HEK293T (cell line): ENCODE results near the gene CUX1.
"Not testable (repeated sequence)": the region's sequence is repeated elsewhere in the genome, so short reads cannot be mapped to it uniquely, and the experiment has no call there.

ENCODE experiments used
- CTCF ChIA-PET: fragments of 350-600 bp; formaldehyde crosslinking; extraction: SDS; loops from one replicate; lab custom pipeline; 2021; ENCODE audit warnings: antibody characterized with exemption, inconsistent platforms; lab: Yijun Ruan, JAX
- POLR2A ChIA-PET: fragments of 350-600 bp; formaldehyde crosslinking; extraction: SDS; loops from one replicate; lab custom pipeline; 2020; ENCODE audit warnings: antibody characterized with exemption, inconsistent platforms; lab: Yijun Ruan, JAX
- DNase-seq: peaks from one replicate; pipeline ENCODE4 v3.0.0; 2012; ENCODE audit warnings: mixed read lengths; ENCODE audit errors: extremely low spot score
- ARNT ChIP-seq: fragments of 450-650 bp; IDR thresholded peaks from 2 replicates; pipeline ENCODE4 v1.6.1; 2017; ENCODE audit warnings: mild to moderate bottlenecking
- BHLHE40 ChIP-seq: fragments of 450-650 bp; IDR thresholded peaks from 2 replicates; pipeline ENCODE4 v1.6.1; 2016; ENCODE audit warnings: mild to moderate bottlenecking, moderate library complexity, borderline replicate concordance
- CTBP1 ChIP-seq: fragments of 450-650 bp; IDR thresholded peaks from 2 replicates; pipeline ENCODE4 v1.6.1; 2016; ENCODE audit warnings: borderline replicate concordance
- ELF4 ChIP-seq: fragments of 450-650 bp; IDR thresholded peaks from 2 replicates; pipeline ENCODE4 v1.6.1; 2017; ENCODE audit warnings: antibody characterized with exemption
- FOXA1 ChIP-seq: fragments of 450-650 bp; IDR thresholded peaks from 2 replicates; pipeline ENCODE4 v1.6.1; 2016; ENCODE audit warnings: mild to moderate bottlenecking
- FOXK2 ChIP-seq: fragments of 450-650 bp; IDR thresholded peaks from 2 replicates; pipeline ENCODE4 v1.6.1; 2016; ENCODE audit warnings: mild to moderate bottlenecking
- FOXM1 ChIP-seq: fragments of 450-650 bp; IDR thresholded peaks from 2 replicates; pipeline ENCODE4 v1.6.1; 2017; ENCODE audit warnings: mild to moderate bottlenecking, borderline replicate concordance
- HDGF ChIP-seq: fragments of 450-650 bp; IDR thresholded peaks from 2 replicates; pipeline ENCODE4 v1.6.1; 2017; ENCODE audit warnings: antibody characterized with exemption, borderline replicate concordance
- L3MBTL2 ChIP-seq: fragments of 450-650 bp; conservative IDR thresholded peaks from 2 replicates; pipeline ENCODE4 v1.6.1; 2016; ENCODE audit warnings: mild to moderate bottlenecking
- LEF1 ChIP-seq: fragments of 450-650 bp; IDR thresholded peaks from 2 replicates; pipeline ENCODE4 v1.6.1; 2017; ENCODE audit warnings: mild to moderate bottlenecking, borderline replicate concordance
- NFRKB ChIP-seq: fragments of 450-650 bp; IDR thresholded peaks from 2 replicates; pipeline ENCODE4 v1.6.1; 2016; ENCODE audit warnings: mild to moderate bottlenecking, moderate library complexity
- PKNOX1 ChIP-seq: fragments of 450-650 bp; IDR thresholded peaks from 2 replicates; pipeline ENCODE4 v1.6.1; 2016
- SP1 ChIP-seq: fragments of 450-650 bp; IDR thresholded peaks from 2 replicates; pipeline ENCODE4 v1.6.1; 2017
- SUZ12 ChIP-seq: fragments of 450-650 bp; IDR thresholded peaks from 2 replicates; pipeline ENCODE4 v1.6.1; 2016; ENCODE audit warnings: mild to moderate bottlenecking
- TARDBP ChIP-seq: fragments of 450-650 bp; IDR thresholded peaks from 2 replicates; pipeline ENCODE4 v1.6.1; 2016
- ZNF384 ChIP-seq: fragments of 450-650 bp; IDR thresholded peaks from 2 replicates; pipeline ENCODE4 v1.6.1; 2016

The CUX1 gene

GRCh38 chr7:101885597-101885955 is 68.2 kb downstream of the CUX1 start:
- POLR2A ChIA-PET = no interaction called here
- no peak for DNase-seq
- CTCF ChIA-PET = no interaction called here
- TF ChIP-seq SUZ12 = no peak
- TF ChIP-seq TARDBP = no peak
- no peak for TF ChIP-seq HDGF
- TF ChIP-seq FOXK2 = no peak

DNA sequence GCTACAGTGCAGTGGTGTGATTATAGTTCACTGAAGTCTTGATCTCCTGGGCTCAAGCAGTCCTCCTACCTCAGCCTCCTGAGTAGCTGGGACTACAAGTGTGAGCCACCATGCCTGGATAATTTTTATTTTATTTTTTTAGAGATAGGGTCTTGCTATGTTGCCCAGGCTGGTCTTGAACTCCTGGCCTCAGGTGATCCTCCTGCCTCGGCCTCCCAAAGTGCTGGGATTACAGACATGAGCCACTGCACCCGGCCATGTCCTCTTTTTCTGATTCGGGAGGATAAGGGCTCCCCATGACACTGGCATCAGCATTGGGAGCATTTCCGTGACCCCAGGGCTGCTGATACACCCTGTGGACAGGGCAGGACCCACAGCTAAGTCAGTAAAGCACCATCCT is 69.9 kb downstream of the CUX1 start:
- DNase-seq, POLR2A ChIA-PET, CTCF ChIA-PET: not testable (repeated sequence)

- CTCF ChIA-PET = interaction anchor here (0.8 to 1.4 kb wide), 2 partner anchors 8 to 10 kb away, joined by 3 read pairs; no protein-coding TSS in a partner anchor
These were observed 71.1 kb downstream of the CUX1 start for GRCh38 chr7:101888564-101888963.

GRCh38 chr7:101890749-101891523 is 73.5 kb downstream of the CUX1 start:
- ChIA-PET CTCF (no interaction called here), POLR2A (no interaction called here)
- DNase-seq = no peak
- no peak for TF ChIP-seq SUZ12
- no peak for TF ChIP-seq FOXK2
- no peak for TF ChIP-seq BHLHE40
- no peak for TF ChIP-seq SP1
- TF ChIP-seq PKNOX1 = no peak
- no peak for TF ChIP-seq ARNT
- no peak for TF ChIP-seq LEF1
- no peak for TF ChIP-seq ELF4
- TF ChIP-seq NFRKB = no peak
- TF ChIP-seq FOXA1 = no peak
- no peak for TF ChIP-seq CTBP1
- no peak for TF ChIP-seq FOXM1
- TF ChIP-seq L3MBTL2 = no peak
- TF ChIP-seq HDGF = no peak
- no peak for TF ChIP-seq TARDBP

More at GRCh38 chr7:101888564-101888963, 71.1 kb downstream of the CUX1 start:
- POLR2A ChIA-PET, DNase-seq: not testable (repeated sequence)

DNA sequence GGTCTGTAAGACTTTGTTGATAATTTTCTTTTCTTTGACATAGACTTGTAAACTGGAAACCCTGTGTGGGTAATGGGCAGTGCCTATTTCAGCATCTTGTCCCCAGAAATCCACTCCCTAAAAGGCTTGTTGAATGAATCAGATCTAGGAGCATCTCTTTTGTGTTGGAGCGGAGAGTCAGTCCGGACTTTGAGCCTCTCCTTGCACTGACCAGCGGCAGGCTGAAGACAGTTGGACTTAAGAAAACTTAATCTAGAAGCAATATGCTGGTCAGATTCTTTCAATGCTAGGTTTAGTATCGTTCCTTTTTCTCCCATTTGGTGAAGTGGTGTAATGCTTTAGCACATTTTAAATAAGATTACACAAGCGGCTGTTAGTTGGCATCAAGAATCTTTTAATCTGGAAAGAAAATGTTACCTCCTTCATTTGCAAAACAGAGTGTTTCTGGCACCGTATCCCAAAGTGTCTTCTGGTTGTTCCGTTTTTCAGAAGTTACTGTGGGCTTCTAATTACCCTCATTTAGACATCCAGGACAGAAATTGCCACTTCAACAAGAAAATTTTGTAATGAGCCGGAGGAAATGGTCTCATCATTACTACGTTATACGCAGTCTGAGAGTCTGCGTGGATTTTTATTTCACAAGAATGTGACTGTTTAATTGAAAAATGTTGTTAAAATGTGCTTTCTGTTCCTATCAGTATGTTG is 74.7 kb downstream of the CUX1 start:
- ChIA-PET CTCF (no interaction called here), POLR2A (no interaction called here)
- TF ChIP-seq ELF4 = no peak
- no peak for TF ChIP-seq SP1
- TF ChIP-seq LEF1 = no peak
- DNase-seq = no peak

GRCh38 chr7:101893341-101894082 is 76.1 kb downstream of the CUX1 start:
- TF ChIP-seq SUZ12 = no peak
- TF ChIP-seq PKNOX1 = peak; percentile 86
- no peak for TF ChIP-seq ELF4
- TF ChIP-seq ZNF384 = no peak
- TF ChIP-seq ARNT = no peak
- TF ChIP-seq SP1 = no peak
- no peak for TF ChIP-seq NFRKB
- TF ChIP-seq FOXM1 = no peak
- peak; percentile 66; the same call in 1 of the 2 replicates for TF ChIP-seq CTBP1
- no peak for TF ChIP-seq LEF1
- TF ChIP-seq TARDBP = no peak
- TF ChIP-seq L3MBTL2 = no peak
- TF ChIP-seq BHLHE40 = no peak
- no peak for TF ChIP-seq HDGF
- TF ChIP-seq FOXA1 = no peak
- POLR2A ChIA-PET = interaction anchor here (2.3 kb wide), 1 partner anchor 10 kb away, joined by 5 read pairs; no protein-coding TSS in a partner anchor
- CTCF ChIA-PET = no interaction called here
- DNase-seq = no peak

GRCh38 chr7:101896316-101896715 is 78.9 kb downstream of the CUX1 start:
- DNase-seq = no peak
- POLR2A ChIA-PET = no interaction called here
- CTCF ChIA-PET = no interaction called here
- TF ChIP-seq CTBP1 (no peak), FOXM1 (no peak), PKNOX1 (no peak), FOXA1 (no peak), SP1 (no peak), ARNT (no peak), NFRKB (no peak), ELF4 (no peak), BHLHE40 (no peak), ZNF384 (no peak), SUZ12 (no peak)
